HG02759 (cell line): ENCODE measurements around the gene MINPP1.
"Not testable (repeated sequence)": the region's sequence is repeated elsewhere in the genome, so short reads cannot be mapped to it uniquely, and the experiment has no call there.

Experiments used
- ATAC-seq: cut with Tn5 transposase; IDR thresholded peaks from one replicate; pipeline ENCODE4 v1.9.1; 2021; ENCODE audit warnings: mild to moderate bottlenecking, moderate library complexity; ENCODE audit not compliant: unreplicated experiment

The MINPP1 gene, protein sequence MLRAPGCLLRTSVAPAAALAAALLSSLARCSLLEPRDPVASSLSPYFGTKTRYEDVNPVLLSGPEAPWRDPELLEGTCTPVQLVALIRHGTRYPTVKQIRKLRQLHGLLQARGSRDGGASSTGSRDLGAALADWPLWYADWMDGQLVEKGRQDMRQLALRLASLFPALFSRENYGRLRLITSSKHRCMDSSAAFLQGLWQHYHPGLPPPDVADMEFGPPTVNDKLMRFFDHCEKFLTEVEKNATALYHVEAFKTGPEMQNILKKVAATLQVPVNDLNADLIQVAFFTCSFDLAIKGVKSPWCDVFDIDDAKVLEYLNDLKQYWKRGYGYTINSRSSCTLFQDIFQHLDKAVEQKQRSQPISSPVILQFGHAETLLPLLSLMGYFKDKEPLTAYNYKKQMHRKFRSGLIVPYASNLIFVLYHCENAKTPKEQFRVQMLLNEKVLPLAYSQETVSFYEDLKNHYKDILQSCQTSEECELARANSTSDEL

DNA sequence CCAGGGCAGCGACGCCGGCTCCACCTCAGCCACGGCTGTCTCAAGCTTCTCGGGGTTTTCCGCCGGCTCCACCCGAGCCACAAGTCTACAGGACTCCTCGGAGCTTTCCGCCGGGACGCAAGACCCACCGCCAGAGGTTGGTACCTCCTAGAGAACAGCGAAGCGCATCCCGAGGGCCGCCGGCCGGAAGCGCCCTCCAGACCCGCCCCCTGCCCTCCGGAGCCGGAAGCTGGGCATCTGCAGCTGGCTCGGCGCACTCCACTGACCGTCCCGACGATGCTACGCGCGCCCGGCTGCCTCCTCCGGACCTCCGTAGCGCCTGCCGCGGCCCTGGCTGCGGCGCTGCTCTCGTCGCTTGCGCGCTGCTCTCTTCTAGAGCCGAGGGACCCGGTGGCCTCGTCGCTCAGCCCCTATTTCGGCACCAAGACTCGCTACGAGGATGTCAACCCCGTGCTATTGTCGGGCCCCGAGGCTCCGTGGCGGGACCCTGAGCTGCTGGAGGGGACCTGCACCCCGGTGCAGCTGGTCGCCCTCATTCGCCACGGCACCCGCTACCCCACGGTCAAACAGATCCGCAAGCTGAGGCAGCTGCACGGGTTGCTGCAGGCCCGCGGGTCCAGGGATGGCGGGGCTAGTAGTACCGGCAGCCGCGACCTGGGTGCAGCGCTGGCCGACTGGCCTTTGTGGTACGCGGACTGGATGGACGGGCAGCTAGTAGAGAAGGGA is at the start of gene MINPP1:
MINPP1 (plus strand) TSS at position 254 of the 726 bp plus-strand sequence; CDS start at position 277, 23 bp downstream.
- ATAC-seq, result peak; percentile 93

DNA sequence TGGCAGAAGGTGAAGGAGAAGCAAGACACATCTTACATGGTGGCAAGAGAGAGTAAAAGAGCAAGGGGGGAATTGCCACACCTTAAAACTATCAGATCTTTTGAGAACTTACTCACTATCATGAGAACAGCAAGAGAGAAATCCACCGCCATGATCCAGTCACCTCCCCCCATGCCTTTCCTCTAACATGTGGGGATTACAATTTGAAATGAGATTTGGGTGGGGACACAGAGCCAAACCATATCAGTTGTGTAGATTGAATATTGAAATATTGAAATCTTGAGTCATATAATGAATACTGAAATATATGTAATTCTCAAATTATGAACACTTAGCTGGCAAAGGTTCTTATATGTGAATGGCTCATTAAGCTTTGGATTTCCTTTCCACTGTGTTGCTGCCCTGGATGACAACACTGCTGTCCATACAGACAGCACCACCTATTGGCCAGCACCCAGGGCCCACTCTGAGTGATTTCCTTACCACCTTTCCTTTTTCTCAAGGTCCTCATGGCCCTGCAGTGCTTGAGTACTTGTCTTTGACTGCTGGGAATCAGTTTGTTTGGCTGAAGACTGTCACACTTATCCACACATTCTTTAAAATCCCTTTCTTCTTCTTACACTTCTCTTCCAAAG is 48.0 kb upstream of the MINPP1 start:
- ATAC-seq, result not testable (repeated sequence)

- ATAC-seq, result not testable (repeated sequence)
These were observed 42.9 kb upstream of the MINPP1 start for GRCh38 chr10:87461751-87462150.

DNA sequence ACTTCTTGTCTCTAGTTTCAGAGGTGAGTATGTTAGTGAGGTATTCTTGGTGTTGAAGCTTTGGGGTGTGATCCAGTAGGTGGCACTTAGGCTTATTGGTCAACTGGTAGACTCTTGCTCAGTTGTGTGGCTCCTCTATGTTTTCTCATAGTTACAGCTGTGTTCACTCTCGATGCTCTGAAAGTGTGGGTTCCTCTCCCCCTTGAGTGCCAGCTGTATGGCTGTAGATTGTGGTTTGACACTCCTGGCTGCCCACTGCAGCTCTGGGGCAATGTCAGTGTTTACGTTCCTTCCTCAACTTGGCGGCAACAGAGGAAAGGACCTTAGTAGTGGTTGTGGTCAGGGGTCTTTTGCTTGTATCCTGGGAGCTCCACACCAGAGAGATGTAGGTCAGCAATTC is 37.8 kb upstream of the MINPP1 start:
- ATAC-seq, result not testable (repeated sequence)

GRCh38 chr10:87488733-87489132 is 16.0 kb upstream of the MINPP1 start:
- not testable (repeated sequence) for ATAC-seq

GRCh38 chr10:87490285-87490684 is 14.4 kb upstream of the MINPP1 start:
- not testable (repeated sequence) for ATAC-seq

GRCh38 chr10:87492450-87492849 is 12.2 kb upstream of the MINPP1 start:
- ATAC-seq, result not testable (repeated sequence)

DNA sequence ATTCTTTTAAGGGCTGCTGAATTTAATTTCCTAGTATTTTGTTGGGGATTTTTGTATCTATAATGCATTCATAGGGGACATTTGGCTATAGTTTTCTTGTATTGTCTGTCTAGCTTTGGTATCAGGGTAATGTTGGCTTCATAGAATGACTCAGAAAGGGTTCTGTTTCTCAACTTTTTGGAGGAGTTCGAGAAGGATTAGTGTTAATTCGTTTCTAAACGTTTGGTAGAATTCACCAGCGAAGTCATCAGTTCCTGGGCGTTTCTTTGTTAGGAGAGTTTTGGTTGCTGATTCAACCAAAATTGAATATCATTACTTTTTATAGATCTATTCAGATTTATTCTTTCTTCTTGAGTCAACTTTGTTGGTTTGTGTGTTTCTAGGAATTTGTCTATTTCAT is 9.2 kb upstream of the MINPP1 start:
- not testable (repeated sequence) for ATAC-seq

DNA sequence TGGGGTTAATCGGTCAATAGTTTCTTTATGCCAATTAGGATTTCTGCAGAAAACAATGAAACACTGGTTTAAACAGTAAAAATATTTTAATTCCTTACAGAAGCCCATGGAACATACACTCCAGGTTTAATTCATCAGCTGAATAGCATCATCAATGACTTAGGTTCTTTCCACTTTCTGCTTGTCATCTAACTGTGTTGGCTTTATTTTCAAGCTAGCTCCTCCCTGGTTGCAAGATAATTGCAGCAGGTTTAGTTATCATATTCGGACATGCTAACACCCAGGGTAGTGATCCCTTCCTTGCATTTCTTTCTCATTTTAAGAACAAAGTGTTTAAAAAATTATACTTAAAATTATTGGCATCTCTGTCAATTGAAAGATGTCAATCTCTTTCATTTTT is 7.3 kb upstream of the MINPP1 start:
- ATAC-seq, result not testable (repeated sequence)

- ATAC-seq, result not testable (repeated sequence)
These were observed 6.4 kb upstream of the MINPP1 start for GRCh38 chr10:87498106-87498789.

GRCh38 chr10:87500646-87501048 is 4.0 kb upstream of the MINPP1 start:
- ATAC-seq, result no peak

GRCh38 chr10:87503401-87503800 is 1.3 kb upstream of the MINPP1 start:
- ATAC-seq, result no peak

DNA sequence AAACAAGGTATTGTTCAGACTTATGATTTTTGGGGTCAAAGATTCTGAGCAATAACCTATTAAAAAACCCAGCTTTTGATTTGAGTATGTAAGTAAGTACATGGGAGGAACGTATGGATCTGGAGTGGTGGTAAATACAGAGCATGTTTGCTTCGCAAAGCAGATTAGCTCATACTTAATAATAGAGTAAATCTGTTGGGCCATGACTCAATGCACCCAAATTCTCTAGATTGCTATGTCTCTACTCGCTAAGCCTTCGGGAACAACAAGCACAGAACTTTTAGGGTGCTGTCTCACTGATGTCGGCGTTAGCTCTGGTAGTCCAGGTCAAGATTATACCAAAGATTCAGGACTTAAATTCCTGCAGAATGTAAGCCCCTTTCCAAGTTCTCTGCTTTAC is 807 bp upstream of the MINPP1 start:
- ATAC-seq, result no peak

DNA sequence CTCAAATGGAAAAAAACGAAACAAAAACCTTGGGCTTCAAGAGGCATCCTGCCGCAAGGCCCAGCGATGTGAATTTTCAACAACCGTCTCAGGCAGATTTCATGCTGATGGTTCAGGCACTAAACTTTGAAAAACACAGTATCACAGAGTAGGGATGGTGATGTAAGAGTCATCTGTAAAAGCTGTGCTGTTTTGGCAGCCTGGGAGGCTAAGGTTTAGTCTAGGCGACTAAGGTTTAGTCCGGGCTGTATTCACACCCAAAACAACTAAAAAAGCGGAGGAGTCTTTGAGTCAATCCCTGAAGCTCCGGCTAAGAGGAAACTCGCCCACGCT is 420 bp upstream of the MINPP1 start:
- no peak for ATAC-seq

DNA sequence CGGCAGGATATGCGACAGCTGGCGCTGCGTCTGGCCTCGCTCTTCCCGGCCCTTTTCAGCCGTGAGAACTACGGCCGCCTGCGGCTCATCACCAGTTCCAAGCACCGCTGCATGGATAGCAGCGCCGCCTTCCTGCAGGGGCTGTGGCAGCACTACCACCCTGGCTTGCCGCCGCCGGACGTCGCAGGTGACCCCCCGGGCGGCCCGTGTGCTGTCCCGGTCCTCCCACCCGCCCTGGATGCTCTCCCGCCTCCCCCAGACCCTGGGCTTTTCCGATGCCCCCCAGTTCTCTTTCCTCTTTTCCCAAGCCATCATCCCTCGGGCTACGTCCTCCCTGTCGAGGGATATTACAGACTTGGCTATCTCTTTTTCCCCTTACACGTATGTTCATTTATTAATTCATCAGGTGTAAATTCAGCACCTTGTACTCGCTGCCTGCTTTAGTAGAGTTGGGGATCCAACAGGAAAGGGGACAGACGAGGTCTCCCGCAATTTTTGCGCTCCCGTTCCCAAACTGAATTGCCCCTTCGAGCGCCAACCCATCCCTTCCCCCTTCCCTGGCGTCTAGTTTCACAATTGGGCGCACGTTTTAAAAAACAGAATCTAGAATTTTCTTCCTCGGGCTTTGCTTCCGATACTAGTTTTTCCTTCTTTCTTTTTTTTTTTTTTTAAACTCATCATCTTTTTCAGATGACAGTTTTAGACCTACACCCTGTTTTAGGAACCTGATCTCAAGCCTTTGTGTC is 846 bp downstream of the MINPP1 start:
- ATAC-seq, result peak; percentile 54

- no peak for ATAC-seq
These were observed 2.3 kb downstream of the MINPP1 start for GRCh38 chr10:87506956-87507355.

DNA sequence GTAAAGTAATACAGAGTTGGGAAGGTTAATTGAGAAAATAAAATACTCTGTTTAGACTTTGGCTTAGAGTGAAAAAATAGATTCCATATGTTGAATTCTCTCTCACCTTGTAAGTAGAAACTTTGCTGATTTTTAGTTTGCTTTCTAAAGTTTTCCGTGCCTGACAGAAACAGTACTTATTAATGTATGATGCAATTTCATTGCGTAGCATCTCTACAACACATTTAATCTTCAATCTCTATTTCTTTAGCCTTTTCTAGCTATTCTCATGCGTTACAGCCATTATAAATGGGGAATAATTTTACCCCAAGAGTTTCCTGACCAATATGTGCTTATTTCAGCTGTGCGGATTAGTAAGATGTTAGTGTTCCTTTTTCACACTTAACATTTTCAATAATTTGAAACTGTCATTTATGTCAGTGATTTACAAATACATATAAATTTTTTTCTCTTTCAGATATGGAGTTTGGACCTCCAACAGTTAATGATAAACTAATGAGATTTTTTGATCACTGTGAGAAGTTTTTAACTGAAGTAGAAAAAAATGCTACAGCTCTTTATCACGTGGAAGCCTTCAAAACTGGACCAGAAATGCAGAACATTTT is 3.3 kb downstream of the MINPP1 start:
- ATAC-seq, result no peak

DNA sequence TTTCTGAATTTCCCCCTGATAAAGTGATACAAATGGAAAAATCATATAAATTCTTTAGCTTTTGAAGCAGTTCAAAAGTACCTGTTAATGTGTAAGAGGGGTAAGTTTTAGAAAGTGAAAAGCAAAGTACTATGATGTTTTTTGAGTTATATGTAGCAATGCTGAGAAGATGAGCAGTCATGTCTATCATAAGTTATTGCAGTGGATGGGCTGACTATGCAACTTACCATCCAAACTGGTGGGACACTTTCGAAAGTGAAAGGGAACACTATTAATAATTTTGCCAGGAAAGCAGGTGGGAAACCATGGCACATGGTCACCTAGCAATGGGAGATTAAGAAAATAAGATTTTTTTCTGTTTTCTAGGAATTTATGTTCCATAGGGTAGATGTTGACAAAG is 4.1 kb downstream of the MINPP1 start:
- no peak for ATAC-seq

DNA sequence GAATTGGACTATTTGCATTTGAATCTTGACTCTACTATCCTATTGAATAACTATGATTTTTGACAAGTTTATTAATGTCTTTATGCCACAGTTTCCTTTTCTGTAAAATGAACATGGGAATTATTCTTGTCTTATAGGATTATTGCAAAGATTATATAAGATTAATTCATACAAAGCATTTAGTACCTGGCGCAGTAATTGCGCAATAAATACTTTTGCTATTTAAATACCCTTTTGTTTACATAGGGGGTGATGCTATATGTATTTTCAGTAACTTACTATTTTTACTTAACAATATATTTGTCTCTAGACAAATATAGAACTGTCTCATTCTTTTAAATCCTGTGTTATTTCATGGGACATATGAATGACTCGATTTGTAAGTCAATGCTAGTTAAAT is 5.3 kb downstream of the MINPP1 start:
- ATAC-seq, result no peak

- ATAC-seq, result no peak
These were observed 6.8 kb downstream of the MINPP1 start for GRCh38 chr10:87511526-87511925.
